H1 (cell line): Measurements from ENCODE around the gene SMIM13. TPM values are rescaled to one million over a fixed set of nuclear protein-coding genes. Genes with fewer than 3 reads are reported as not detected.

Experiments
- CTCF ChIA-PET: fragments of 300-600 bp; sonication (Branson Sonifier 250); formaldehyde crosslinking; loops from one replicate; lab custom pipeline; 2021; ENCODE audit not compliant: partially characterized antibody; lab: Charles Lee
- POLR2A ChIA-PET: fragments of 300-600 bp; sonication (Branson Sonifier 250); formaldehyde crosslinking; loops from one replicate; lab custom pipeline; 2021; ENCODE audit warnings: inconsistent platforms; ENCODE audit not compliant: partially characterized antibody; lab: Charles Lee
- DNase-seq, 2 experiments: peaks; one replicate each; pipeline versions ENCODE4 v3.0.0 to v3.0.0-alpha.2; 2010 to 2022; ENCODE audit warnings: low spot score in 2 of 2, low read depth in 1 of 2, mixed read lengths in 1 of 2
- FAIRE-seq: peaks from 2 replicates; lab custom pipeline; 2011; peaks lifted over from hg19 to GRCh38; lab: Jason Lieb, UNC
- H2AFZ ChIP-seq: 2 replicates; pipeline ENCODE4 v1.8.1; 2012; ENCODE audit warnings: low read length, inconsistent platforms
- H2AK5ac ChIP-seq: 2 replicates; pipeline ENCODE4 v1.6.1; 2013; ENCODE audit warnings: low read depth, low read length
- H2BK120ac ChIP-seq: replicated peaks from 2 replicates; pipeline ENCODE3; 2013; ENCODE audit warnings: low read depth, low read length, inconsistent platforms
- H2BK12ac ChIP-seq: 2 replicates; pipeline ENCODE4 v1.6.1; 2013; ENCODE audit warnings: low read depth, low read length
- H2BK15ac ChIP-seq: 2 replicates; pipeline ENCODE4 v1.6.1; 2013; ENCODE audit warnings: low read length
- H2BK20ac ChIP-seq: 2 replicates; pipeline ENCODE4 v1.6.1; 2013; ENCODE audit warnings: low read length
- H2BK5ac ChIP-seq: 2 replicates; pipeline ENCODE4 v1.6.1; 2013; ENCODE audit warnings: low read depth, low read length
- H3K14ac ChIP-seq: 2 replicates; pipeline ENCODE4 v1.6.1; 2013; ENCODE audit warnings: inconsistent platforms; ENCODE audit not compliant: insufficient read length
- H3K18ac ChIP-seq: 2 replicates; pipeline ENCODE4 v1.6.1; 2013; ENCODE audit warnings: low read length; ENCODE audit errors: extremely low read depth
- H3K23ac ChIP-seq: 2 replicates; pipeline ENCODE4 v1.6.1; 2013; ENCODE audit warnings: inconsistent platforms; ENCODE audit not compliant: insufficient read length
- H3K23me2 ChIP-seq: 2 replicates; pipeline ENCODE4 v1.6.1; 2013; ENCODE audit warnings: low read depth, low read length
- H3K27ac ChIP-seq: 2 replicates; pipeline ENCODE4 v1.6.1; 2011; ENCODE audit warnings: low read depth, low read length, inconsistent platforms
- H3K27me3 ChIP-seq, 4 experiments: replicated peaks in 1 of 4; 1 replicate in 1 of 4; 2 replicates in 3 of 4; pipeline versions ENCODE4 v1.6.1 to v1.8.1; 2011 to 2013; ENCODE audit warnings: low read length in 3 of 4, mild to moderate bottlenecking in 3 of 4, inconsistent platforms in 2 of 4, mixed read lengths in 2 of 4, moderate library complexity in 1 of 4; ENCODE audit not compliant: control insufficient read depth in 3 of 4, insufficient read depth in 3 of 4; ENCODE audit errors: extremely low read depth in 1 of 4
- H3K36me3 ChIP-seq, 4 experiments: 2 replicates each; pipeline versions ENCODE4 v1.6.1 to v1.8.1; 2011 to 2013; ENCODE audit warnings: mild to moderate bottlenecking in 4 of 4, low read length in 3 of 4, moderate library complexity in 2 of 4, control low read depth in 1 of 4, inconsistent platforms in 1 of 4; ENCODE audit not compliant: insufficient read depth in 4 of 4, control insufficient read depth in 2 of 4
- H3K4ac ChIP-seq: replicated peaks from 2 replicates; pipeline ENCODE3; 2013; ENCODE audit warnings: low read length, low read depth, mixed read lengths, inconsistent platforms; ENCODE audit not compliant: insufficient read length
- H3K4me1 ChIP-seq, 4 experiments: replicated peaks in 1 of 4; 1 replicate in 1 of 4; 2 replicates in 3 of 4; pipeline versions ENCODE4 v1.6.1 to v1.8.1; 2011 to 2013; ENCODE audit warnings: low read length in 3 of 4, inconsistent platforms in 2 of 4, mixed read lengths in 1 of 4; ENCODE audit not compliant: insufficient read depth in 4 of 4, control insufficient read depth in 3 of 4
- H3K4me2 ChIP-seq, 2 experiments: 2 replicates each; pipeline versions ENCODE4 v1.6.1 to v1.8.1; 2011 to 2013; ENCODE audit warnings: low read depth in 2 of 2, low read length in 2 of 2, control low read depth in 1 of 2, inconsistent platforms in 1 of 2, mild to moderate bottlenecking in 1 of 2; ENCODE audit not compliant: insufficient read depth in 1 of 2
- H3K4me3 ChIP-seq, 4 experiments: fragments of 200-600, 300-600 bp in 1 of 4; sonication (generic), shearing (Covaris generic), sonication (Bioruptor Twin) in 1 of 4; 2 replicates each; pipeline versions ENCODE4 v1.5.1 to v1.8.1; 2011 to 2016; ENCODE audit warnings: low read length in 4 of 4, low read depth in 3 of 4, control low read depth in 2 of 4, inconsistent platforms in 2 of 4, mild to moderate bottlenecking in 2 of 4, mixed read lengths in 1 of 4, moderate library complexity in 1 of 4; ENCODE audit not compliant: insufficient read depth in 2 of 4; ENCODE audit errors: extremely low read depth in 1 of 4
- H3K56ac ChIP-seq: replicated peaks from 2 replicates; pipeline ENCODE3; 2013; ENCODE audit warnings: low read depth, mild to moderate bottlenecking, mixed read lengths, low read length, inconsistent platforms; ENCODE audit not compliant: insufficient read length
- H3K79me1 ChIP-seq: 2 replicates; pipeline ENCODE4 v1.6.1; 2013; ENCODE audit warnings: low read depth, low read length, control low read depth
- H3K79me2 ChIP-seq, 2 experiments: 2 replicates each; pipeline versions ENCODE4 v1.6.1 to v1.8.1; 2012 to 2013; ENCODE audit warnings: low read length in 2 of 2, mild to moderate bottlenecking in 2 of 2, inconsistent platforms in 1 of 2; ENCODE audit not compliant: insufficient read depth in 2 of 2, control insufficient read depth in 1 of 2
- H3K9ac ChIP-seq, 4 experiments: replicated peaks in 1 of 4; 1 replicate in 1 of 4; 2 replicates in 3 of 4; pipeline versions ENCODE4 v1.6.1 to v1.8.1; 2011 to 2013; ENCODE audit warnings: low read depth in 3 of 4, low read length in 3 of 4, control low read depth in 2 of 4, mild to moderate bottlenecking in 2 of 4, moderate library complexity in 2 of 4, inconsistent platforms in 1 of 4; ENCODE audit errors: extremely low read depth in 1 of 4
- H3K9me3 ChIP-seq, 2 experiments: 2 replicates each; pipeline versions ENCODE4 v1.6.1 to v1.8.1; 2012 to 2013; ENCODE audit warnings: mild to moderate bottlenecking in 2 of 2, moderate library complexity in 2 of 2, control low read depth in 1 of 2, inconsistent platforms in 1 of 2, low read depth in 1 of 2, low read length in 1 of 2, mixed read lengths in 1 of 2; ENCODE audit not compliant: insufficient read depth in 2 of 2
- H4K20me1 ChIP-seq, 2 experiments: replicated peaks in 1 of 2; 2 replicates each; pipeline versions ENCODE3 to v1.8.1; 2011 to 2013; ENCODE audit warnings: inconsistent platforms in 2 of 2, low read length in 2 of 2, mild to moderate bottlenecking in 1 of 2; ENCODE audit not compliant: insufficient read depth in 2 of 2, control insufficient read depth in 1 of 2
- H4K5ac ChIP-seq: 2 replicates; pipeline ENCODE4 v1.6.1; 2013; ENCODE audit warnings: low read length, low read depth, mixed read lengths, inconsistent platforms; ENCODE audit not compliant: insufficient read length
- H4K8ac ChIP-seq: 2 replicates; pipeline ENCODE4 v1.8.0; 2013; ENCODE audit warnings: mild to moderate bottlenecking, moderate library complexity, low read length, inconsistent platforms; ENCODE audit not compliant: insufficient read depth; ENCODE audit errors: extremely low read depth
- H4K91ac ChIP-seq: replicated peaks from 2 replicates; pipeline ENCODE3; 2013; ENCODE audit warnings: low read length, mixed read lengths, inconsistent platforms; ENCODE audit not compliant: insufficient read length
- BRCA1 ChIP-seq: IDR thresholded peaks from 2 replicates; pipeline ENCODE4 v1.6.1; 2012; ENCODE audit warnings: low read depth, low read length, improper control_type of control experiment
- CBX5 ChIP-seq: fragments of 300-800, 300-1000 bp; sonication (generic); IDR thresholded peaks from 2 replicates; pipeline ENCODE4 v1.7.1; 2016; ENCODE audit warnings: antibody characterized with exemption, low read length, low read depth
- GABPA ChIP-seq: IDR thresholded peaks from 2 replicates; pipeline ENCODE4 v1.6.1; 2011; ENCODE audit warnings: mild to moderate bottlenecking, low read length, moderate library complexity, borderline replicate concordance; ENCODE audit not compliant: insufficient read depth
- SAP30 ChIP-seq: fragments of 300-600 bp; sonication (generic); IDR thresholded peaks from 2 replicates; pipeline ENCODE4 v1.7.1; 2012; ENCODE audit warnings: low read length, moderate library complexity, mild to moderate bottlenecking, inconsistent platforms; ENCODE audit not compliant: insufficient read depth, insufficient replicate concordance
- SIX5 ChIP-seq: IDR thresholded peaks from 2 replicates; pipeline ENCODE4 v1.6.1; 2011; ENCODE audit warnings: mild to moderate bottlenecking, low read depth, low read length
- polyA plus RNA-seq, 7 experiments: library from polyadenylated mRNA; depleted of rRNA in 3 of 7; stranded (reverse) in 5 of 7; unstranded in 2 of 7; fragments of >200 nt in 5 of 7; fragments of 200-250 nt in 2 of 7; gene quantifications; 1 replicate in 5 of 7; 2 replicates in 1 of 7; 4 replicates in 1 of 7; pipeline versions ENCODE4 v1.2.1 to v1.2.3, GENCODE V29; 2011 to 2013; ENCODE audit warnings: missing spikeins in 2 of 7, mixed read lengths in 2 of 7
- total RNA-seq: library from RNA; stranded (reverse); fragmentation: NEBNext Ultra II Directional; extraction: Animal tissue kit (Norgen Biotek cat#: 25700); gene quantifications from 2 replicates; pipeline ENCODE4 v1.2.1, GENCODE V29; 2021
- TF ChIP-seq, protein P1 (sequence below): IDR thresholded peaks from 2 replicates; pipeline ENCODE4 v1.6.1; 2012; ENCODE audit warnings: low read length, inconsistent platforms

The SMIM13 gene
- total and polyA plus RNA-seq, 2 of the 8 experiments (the other 6 are each of a cell fraction or from before 2014, with no cell fraction given): 1.7 to 10.6 TPM

DNA sequence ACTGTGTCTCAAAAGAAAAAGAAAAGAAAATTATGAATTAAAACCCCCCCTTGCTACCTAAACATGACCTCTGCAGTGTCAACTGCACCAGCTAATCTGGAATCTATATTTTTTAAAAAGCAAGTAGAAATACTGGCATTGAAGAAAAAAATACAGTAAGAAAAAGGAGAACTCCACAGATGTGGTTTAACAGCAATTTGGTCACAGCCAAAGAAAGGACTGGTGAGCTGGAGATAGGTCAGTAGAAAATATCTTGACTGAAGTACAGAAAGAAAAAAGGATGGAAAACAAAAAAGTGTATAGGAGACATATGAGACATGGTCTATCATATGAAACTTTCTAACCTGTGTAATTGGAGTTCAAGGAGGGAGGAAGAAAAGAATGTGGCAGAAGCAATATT lies 62.0 kb downstream of the SMIM13 start:
- Histone ChIP-seq H3K9ac (no peak overlapping the region), H2BK12ac (no peak overlapping the region)

More for the DNA sequence above, 62.0 kb downstream of the SMIM13 start:
- Histone ChIP-seq H4K5ac (no peak overlapping the region), H3K14ac (no peak overlapping the region), H3K23me2 (no peaks in the 10 kb centered on the region), H3K4ac (no peak overlapping the region), H4K91ac (no peak overlapping the region), H3K4me2 (no peak overlapping the region), H3K27me3 (no peaks in the 10 kb centered on the region), H3K79me1 (no peaks in the 10 kb centered on the region), H4K8ac (no peak overlapping the region), H3K36me3 (no peaks in the 10 kb centered on the region), H4K20me1 (no peaks in the 10 kb centered on the region), H3K18ac (no peak overlapping the region), H3K56ac (no peak overlapping the region), H2AFZ (no peak overlapping the region), H2BK120ac (no peak overlapping the region), H3K9me3 (no peaks in the 10 kb centered on the region), H2AK5ac (no peak overlapping the region), H3K4me3 (no peak overlapping the region)
- no peak for FAIRE-seq
- DNase-seq: no peak
- POLR2A ChIA-PET: no interaction called here
- TF ChIP-seq, protein P1, sequence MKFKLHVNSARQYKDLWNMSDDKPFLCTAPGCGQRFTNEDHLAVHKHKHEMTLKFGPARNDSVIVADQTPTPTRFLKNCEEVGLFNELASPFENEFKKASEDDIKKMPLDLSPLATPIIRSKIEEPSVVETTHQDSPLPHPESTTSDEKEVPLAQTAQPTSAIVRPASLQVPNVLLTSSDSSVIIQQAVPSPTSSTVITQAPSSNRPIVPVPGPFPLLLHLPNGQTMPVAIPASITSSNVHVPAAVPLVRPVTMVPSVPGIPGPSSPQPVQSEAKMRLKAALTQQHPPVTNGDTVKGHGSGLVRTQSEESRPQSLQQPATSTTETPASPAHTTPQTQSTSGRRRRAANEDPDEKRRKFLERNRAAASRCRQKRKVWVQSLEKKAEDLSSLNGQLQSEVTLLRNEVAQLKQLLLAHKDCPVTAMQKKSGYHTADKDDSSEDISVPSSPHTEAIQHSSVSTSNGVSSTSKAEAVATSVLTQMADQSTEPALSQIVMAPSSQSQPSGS: no peak
- TF ChIP-seq SIX5: no peak
- no peak for TF ChIP-seq BRCA1
- no peak for TF ChIP-seq GABPA
- no peak for TF ChIP-seq SAP30
- no peak for TF ChIP-seq CBX5
- TF ChIP-seq, all 59 proteins: peak for 0
- CTCF ChIA-PET: interaction anchor here (0.6 to 2.8 kb wide), 9 partner anchors 11 to 977 kb away, joined by 3 to 16 read pairs (median 3); no protein-coding TSS in a partner anchor
- H3K4me1 ChIP-seq: peaks cover 0 to 3% (median 0%) of the 10 kb centered on the region in 4 experiments; a peak in 2 of 7 replicates
- H3K79me2 ChIP-seq: no peaks in the 10 kb centered on the region
- H3K23ac ChIP-seq: no peak overlapping the region
- no peak overlapping the region for H2BK5ac ChIP-seq
- no peak overlapping the region for H2BK15ac ChIP-seq
- no peak overlapping the region for H3K27ac ChIP-seq
- H2BK20ac ChIP-seq: no peak overlapping the region
